Heart left ventricle (tissue), 13 donors: ENCODE results near the gene AP2A1.

Experiments
- CTCF ChIP-seq, 12 donors: fragments of 200-600 bp; sonication (generic) in 4 of 12; IDR thresholded peaks; one replicate each; pipeline versions ENCODE4 v1.5.0 to v1.8.0; 2018 to 2022; ENCODE audit warnings: antibody characterized with exemption in 12 of 12, mild to moderate bottlenecking in 5 of 12
- POLR2A ChIP-seq, 2 donors: fragments of 450-650 bp; IDR thresholded peaks; one replicate each; pipeline ENCODE4 v1.6.1; 2017; ENCODE audit warnings: antibody characterized with exemption in 2 of 2, mild to moderate bottlenecking in 2 of 2, moderate library complexity in 2 of 2
- donor health status: ischemic (EF 13 %, LVEDD 7.1; RV severe dilation, severe dysfunction).
- donor health status: DM: no; HTN: yes; CAD: no.
- donor health status: DM: no; HTN: no; CAD: no.
- donor health status: ischemic (EF 25% LVEDD 6.9; RV normal size, moderate dysfunction).
- donor health status: ischemic (EF 25% LVEDD 5.7; RV mildly dilated, moderate dysfunction).
- donor health status: ischemic (EF 35%, LVEDD 5.7; RV mildly dilated, moderate dysfunction).
- donor health status: nonischemic (EF 11% LVEDD 7.7; RV severe dilation, severe dysfunction).
- donor health status: DM: yes; HTN: yes; CAD: no.
- donor health status: PGD.
- donor health status: ischemic (EF 29% LVEDD 5.4; RV normal size, mild dysfunction).
- donor health status: nonischemic (EF 23%, LVEDD 6.1; RV moderate dilation, normal function).

GRCh38 chr19:49856574-49857021 lies 89.8 kb downstream of the AP2A1 start:
- TF ChIP-seq CTCF (IDR thresholded peaks at IDR 0.05) (no peak), POLR2A (IDR thresholded peaks at IDR 0.05) (no peak)
